ENCODE results near the gene PPP1R2.

DNA sequence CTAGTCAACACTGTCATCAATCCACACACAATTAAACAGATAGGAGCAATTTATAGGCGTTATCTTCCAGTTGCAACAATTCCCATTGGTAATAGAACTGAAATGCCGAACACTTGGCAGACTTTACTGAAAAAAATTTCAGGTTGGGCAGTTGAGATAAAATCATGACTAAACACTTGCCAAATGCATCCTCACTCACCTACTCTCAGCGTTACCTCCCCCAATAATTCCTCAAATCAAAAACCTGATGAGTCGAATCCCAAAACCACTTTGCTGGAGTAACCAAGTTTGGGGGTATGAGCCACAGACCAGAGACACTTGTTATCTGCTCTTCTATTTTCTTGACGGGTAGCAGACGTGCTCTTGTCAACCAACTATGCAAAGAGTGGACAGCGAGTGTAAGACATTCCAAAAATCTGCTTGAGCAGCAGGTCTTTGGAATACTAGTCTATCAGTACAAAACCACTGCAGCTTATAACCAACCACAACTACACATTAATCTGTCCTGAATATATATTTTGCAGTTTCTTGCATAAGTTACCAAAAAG, 30.3 kb downstream of the PPP1R2 start:
- TF ChIP-seq, protein P1, sequence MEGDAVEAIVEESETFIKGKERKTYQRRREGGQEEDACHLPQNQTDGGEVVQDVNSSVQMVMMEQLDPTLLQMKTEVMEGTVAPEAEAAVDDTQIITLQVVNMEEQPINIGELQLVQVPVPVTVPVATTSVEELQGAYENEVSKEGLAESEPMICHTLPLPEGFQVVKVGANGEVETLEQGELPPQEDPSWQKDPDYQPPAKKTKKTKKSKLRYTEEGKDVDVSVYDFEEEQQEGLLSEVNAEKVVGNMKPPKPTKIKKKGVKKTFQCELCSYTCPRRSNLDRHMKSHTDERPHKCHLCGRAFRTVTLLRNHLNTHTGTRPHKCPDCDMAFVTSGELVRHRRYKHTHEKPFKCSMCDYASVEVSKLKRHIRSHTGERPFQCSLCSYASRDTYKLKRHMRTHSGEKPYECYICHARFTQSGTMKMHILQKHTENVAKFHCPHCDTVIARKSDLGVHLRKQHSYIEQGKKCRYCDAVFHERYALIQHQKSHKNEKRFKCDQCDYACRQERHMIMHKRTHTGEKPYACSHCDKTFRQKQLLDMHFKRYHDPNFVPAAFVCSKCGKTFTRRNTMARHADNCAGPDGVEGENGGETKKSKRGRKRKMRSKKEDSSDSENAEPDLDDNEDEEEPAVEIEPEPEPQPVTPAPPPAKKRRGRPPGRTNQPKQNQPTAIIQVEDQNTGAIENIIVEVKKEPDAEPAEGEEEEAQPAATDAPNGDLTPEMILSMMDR (IDR thresholded peaks at IDR 0.05), result no peak
- TF ChIP-seq POLR2A (IDR thresholded peaks at IDR 0.05), result no peak
